DOHH2 (cell line): ENCODE data around the gene LOXHD1.

Source experiments
- CTCF ChIP-seq: fragments of 200-600 bp; sonication (generic); IDR thresholded peaks from one replicate; pipeline ENCODE4 v1.5.1; 2014; ENCODE audit warnings: antibody characterized with exemption, mild to moderate bottlenecking, low read depth, low read length; ENCODE audit not compliant: poor library complexity, severe bottlenecking
- EZH2phosphoT487 ChIP-seq: fragments of 200-600 bp; sonication (generic); IDR thresholded peaks from 2 replicates; pipeline ENCODE4 v1.6.1; 2017; ENCODE audit warnings: borderline replicate concordance, mild to moderate bottlenecking, antibody characterized with exemption, low read length, moderate library complexity, mixed read lengths

GRCh38 chr18:46461993-46462392 is 195.0 kb downstream of the LOXHD1 start:
- no peak for TF ChIP-seq CTCF
- no peak for TF ChIP-seq EZH2phosphoT487
